A673 (cell line): ENCODE data around the gene CHD2.

Source experiments
- CTCF ChIP-seq: fragments of 300-800, 200-600 bp; sonication (generic); conservative IDR thresholded peaks from 2 replicates; pipeline ENCODE4 v1.5.1; 2017; ENCODE audit warnings: low read depth, mild to moderate bottlenecking, antibody characterized with exemption, low read length, moderate library complexity, mixed read lengths
- EZH2 ChIP-seq: fragments of 200-600 bp; sonication (generic); IDR thresholded peaks from 2 replicates; pipeline ENCODE4 v1.6.1; 2017; ENCODE audit warnings: borderline replicate concordance, low read depth, mild to moderate bottlenecking, mixed read lengths, antibody characterized with exemption, low read length; ENCODE audit not compliant: poor library complexity, severe bottlenecking

- TF ChIP-seq CTCF (no peak), EZH2 (no peak)
These were observed 53.4 kb downstream of the CHD2 start for GRCh38 chr15:92953566-92953965.
